ENCODE data around the gene CRYBB1.

CRYBB1 gene

GRCh38 chr22:26566994-26567393, 50.8 kb downstream of the CRYBB1 start:
- no peak overlapping the region for H3K4me3 ChIP-seq (ENCODE audit: low read length)
- H3K79me2 ChIP-seq (ENCODE audit: control insufficient read depth, low read length) = peaks cover 87% of the 10 kb centered on the region
- H3K9me2 ChIP-seq (replicated peaks; ENCODE audit: control insufficient read depth, low read length) = no peaks in the 10 kb centered on the region
- H3K36me3 ChIP-seq (ENCODE audit: control insufficient read depth, low read length) = peaks cover 28% of the 10 kb centered on the region
- H3K27me3 ChIP-seq (ENCODE audit: control insufficient read depth, low read length) = no peaks in the 10 kb centered on the region
- H3K27ac ChIP-seq (ENCODE audit: low read depth, low read length) = no peak overlapping the region
- H3K9me3 ChIP-seq (ENCODE audit: control insufficient read depth, insufficient read depth, low read length) = no peaks in the 10 kb centered on the region
- H3K4me1 ChIP-seq (ENCODE audit: control insufficient read depth, low read length) = peaks cover 44% of the 10 kb centered on the region
- peaks cover 6% of the 10 kb centered on the region; the same call in 1 of the 2 replicates for H4K20me1 ChIP-seq (ENCODE audit: control insufficient read depth, insufficient read depth, low read depth, low read length)
- peaks cover 6% of the 10 kb centered on the region; the same call in 1 of the 2 replicates for H3F3A ChIP-seq (ENCODE audit: control insufficient read depth, insufficient read depth)
- TF ChIP-seq CTCF (IDR thresholded peaks at IDR 0.05; ENCODE audit: low read depth, low read length, poor library complexity, severe bottlenecking) = no peak
- no peak for TF ChIP-seq EZH2phosphoT487 (IDR thresholded peaks at IDR 0.05; ENCODE audit: borderline replicate concordance, low read length)
- peak overlapping the region; percentile 31; the same call in 1 of the 2 replicates for H3K4me2 ChIP-seq (ENCODE audit: low read length)

GRCh38 chr22:26565889-26566288, 51.9 kb downstream of the CRYBB1 start:
- Histone ChIP-seq H3K4me3 (ENCODE audit: low read length) (no peak overlapping the region), H3K4me1 (ENCODE audit: control insufficient read depth, low read length) (peaks cover 49% of the 10 kb centered on the region), H4K20me1 (ENCODE audit: control insufficient read depth, insufficient read depth, low read depth, low read length) (peaks cover 6% of the 10 kb centered on the region; the same call in 1 of the 2 replicates)

GRCh38 chr22:26565181-26565580, 52.6 kb downstream of the CRYBB1 start:
- Histone ChIP-seq H3K4me2 (ENCODE audit: low read length) (no peak overlapping the region), H3K36me3 (ENCODE audit: control insufficient read depth, low read length) (peaks cover 28% of the 10 kb centered on the region), H3K27me3 (ENCODE audit: control insufficient read depth, low read length) (no peaks in the 10 kb centered on the region), H3K4me3 (ENCODE audit: low read length) (no peak overlapping the region), H3K9me3 (ENCODE audit: control insufficient read depth, insufficient read depth, low read length) (no peaks in the 10 kb centered on the region), H3F3A (ENCODE audit: control insufficient read depth, insufficient read depth) (peaks cover 8% of the 10 kb centered on the region; the same call in 1 of the 2 replicates), H3K9me2 (replicated peaks; ENCODE audit: control insufficient read depth, low read length) (no peaks in the 10 kb centered on the region), H3K79me2 (ENCODE audit: control insufficient read depth, low read length) (peaks cover 81% of the 10 kb centered on the region), H4K20me1 (ENCODE audit: control insufficient read depth, insufficient read depth, low read depth, low read length) (peaks cover 6% of the 10 kb centered on the region; the same call in 1 of the 2 replicates), H3K4me1 (ENCODE audit: control insufficient read depth, low read length) (peaks cover 49% of the 10 kb centered on the region), H3K27ac (ENCODE audit: low read depth, low read length) (no peak overlapping the region)
- TF ChIP-seq CTCF (IDR thresholded peaks at IDR 0.05; ENCODE audit: low read depth, low read length, poor library complexity, severe bottlenecking) = no peak
- TF ChIP-seq EZH2phosphoT487 (IDR thresholded peaks at IDR 0.05; ENCODE audit: borderline replicate concordance, low read length) = no peak

More at GRCh38 chr22:26565889-26566288, 51.9 kb downstream of the CRYBB1 start:
- peak overlapping the region; percentile 31; the same call in 1 of the 2 replicates for H3K4me2 ChIP-seq (ENCODE audit: low read length)
- H3K27ac ChIP-seq (ENCODE audit: low read depth, low read length) = no peak overlapping the region
- no peaks in the 10 kb centered on the region for H3K27me3 ChIP-seq (ENCODE audit: control insufficient read depth, low read length)
- H3K79me2 ChIP-seq (ENCODE audit: control insufficient read depth, low read length) = peaks cover 82% of the 10 kb centered on the region
- H3K9me3 ChIP-seq (ENCODE audit: control insufficient read depth, insufficient read depth, low read length) = no peaks in the 10 kb centered on the region
- peaks cover 8% of the 10 kb centered on the region; the same call in 1 of the 2 replicates for H3F3A ChIP-seq (ENCODE audit: control insufficient read depth, insufficient read depth)
- no peaks in the 10 kb centered on the region for H3K9me2 ChIP-seq (replicated peaks; ENCODE audit: control insufficient read depth, low read length)
- peaks cover 28% of the 10 kb centered on the region for H3K36me3 ChIP-seq (ENCODE audit: control insufficient read depth, low read length)
- TF ChIP-seq EZH2phosphoT487 (IDR thresholded peaks at IDR 0.05; ENCODE audit: borderline replicate concordance, low read length) = no peak
- no peak for TF ChIP-seq CTCF (IDR thresholded peaks at IDR 0.05; ENCODE audit: low read depth, low read length, poor library complexity, severe bottlenecking)
